ENCODE data around the gene XKR8.

Gene XKR8

GRCh38 chr1:27949027-27949426 lies 10.7 kb upstream of the XKR8 start:
- Mint-ChIP-seq H3K4me1 (peaks cover 51% of the 10 kb centered on the region), H3K27me3 (ENCODE audit: low read depth, poor library complexity) (peaks cover 9% of the 10 kb centered on the region), H3K27ac (peak overlapping the region; percentile 83), H3K4me3 (no peak overlapping the region), H3K9me3 (no peaks in the 10 kb centered on the region), H3K36me3 (ENCODE audit: low read depth) (no peaks in the 10 kb centered on the region)
- TF ChIP-seq CTCF (IDR thresholded peaks at IDR 0.05): no peak
- no peak for DNase-seq

GRCh38 chr1:27951396-27951795 lies 8.4 kb upstream of the XKR8 start:
- Mint-ChIP-seq H3K27ac (no peak overlapping the region), H3K4me3 (no peak overlapping the region), H3K27me3 (ENCODE audit: low read depth, poor library complexity) (peaks cover 9% of the 10 kb centered on the region), H3K9me3 (no peaks in the 10 kb centered on the region), H3K36me3 (ENCODE audit: low read depth) (no peaks in the 10 kb centered on the region), H3K4me1 (peaks cover 43% of the 10 kb centered on the region)
- DNase-seq: no peak
- no peak for TF ChIP-seq CTCF (IDR thresholded peaks at IDR 0.05)

- TF ChIP-seq CTCF (IDR thresholded peaks at IDR 0.05): no peak
- H3K9me3 Mint-ChIP-seq: no peaks in the 10 kb centered on the region
- no peak overlapping the region for H3K4me3 Mint-ChIP-seq
- peaks cover 38% of the 10 kb centered on the region for H3K4me1 Mint-ChIP-seq
- H3K27me3 Mint-ChIP-seq (ENCODE audit: low read depth, poor library complexity): peaks cover 10% of the 10 kb centered on the region
- H3K36me3 Mint-ChIP-seq (ENCODE audit: low read depth): no peaks in the 10 kb centered on the region
- no peak overlapping the region for H3K27ac Mint-ChIP-seq
- DNase-seq: no peak
These were observed 7.6 kb upstream of the XKR8 start for GRCh38 chr1:27952147-27952546.

- no peak overlapping the region for H3K27ac Mint-ChIP-seq
- TF ChIP-seq CTCF (IDR thresholded peaks at IDR 0.05): no peak
- no peak for DNase-seq
- H3K36me3 Mint-ChIP-seq (ENCODE audit: low read depth): no peaks in the 10 kb centered on the region
- H3K27me3 Mint-ChIP-seq (ENCODE audit: low read depth, poor library complexity): peaks cover 12% of the 10 kb centered on the region
- peaks cover 31% of the 10 kb centered on the region for H3K4me1 Mint-ChIP-seq
- H3K4me3 Mint-ChIP-seq: no peak overlapping the region
- no peaks in the 10 kb centered on the region for H3K9me3 Mint-ChIP-seq
These were observed 5.6 kb upstream of the XKR8 start for GRCh38 chr1:27954186-27954585.

GRCh38 chr1:27955076-27955475 lies 4.7 kb upstream of the XKR8 start:
- TF ChIP-seq CTCF (IDR thresholded peaks at IDR 0.05): no peak
- no peaks in the 10 kb centered on the region for H3K36me3 Mint-ChIP-seq (ENCODE audit: low read depth)
- H3K4me3 Mint-ChIP-seq: no peak overlapping the region
- H3K4me1 Mint-ChIP-seq: peaks cover 26% of the 10 kb centered on the region
- DNase-seq: no peak
- no peak overlapping the region for H3K27ac Mint-ChIP-seq
- peaks cover 12% of the 10 kb centered on the region for H3K27me3 Mint-ChIP-seq (ENCODE audit: low read depth, poor library complexity)
- no peaks in the 10 kb centered on the region for H3K9me3 Mint-ChIP-seq

GRCh38 chr1:27956761-27957160 lies 3.0 kb upstream of the XKR8 start:
- Mint-ChIP-seq H3K4me3 (no peak overlapping the region), H3K36me3 (ENCODE audit: low read depth) (no peaks in the 10 kb centered on the region), H3K9me3 (no peaks in the 10 kb centered on the region), H3K27ac (no peak overlapping the region), H3K4me1 (peaks cover 28% of the 10 kb centered on the region), H3K27me3 (ENCODE audit: low read depth, poor library complexity) (peaks cover 12% of the 10 kb centered on the region)
- no peak for DNase-seq
- no peak for TF ChIP-seq CTCF (IDR thresholded peaks at IDR 0.05)

Data from nephron progenitor cell (in vitro differentiated cells).